NK-92 (cell line): ENCODE results near the gene NFKB1.
"Not testable (repeated sequence)": the region's sequence is repeated elsewhere in the genome, so short reads cannot be mapped to it uniquely, and the experiment has no call there.

Experiments
- DNase-seq: peaks from one replicate; lab custom pipeline; 2025; ENCODE audit not compliant: unreplicated experiment; lab: John Stamatoyannopoulos, UW

The NFKB1 gene

GRCh38 chr4:102560571-102561341 lies 59.6 kb downstream of the NFKB1 start:
- no peak for DNase-seq

DNA sequence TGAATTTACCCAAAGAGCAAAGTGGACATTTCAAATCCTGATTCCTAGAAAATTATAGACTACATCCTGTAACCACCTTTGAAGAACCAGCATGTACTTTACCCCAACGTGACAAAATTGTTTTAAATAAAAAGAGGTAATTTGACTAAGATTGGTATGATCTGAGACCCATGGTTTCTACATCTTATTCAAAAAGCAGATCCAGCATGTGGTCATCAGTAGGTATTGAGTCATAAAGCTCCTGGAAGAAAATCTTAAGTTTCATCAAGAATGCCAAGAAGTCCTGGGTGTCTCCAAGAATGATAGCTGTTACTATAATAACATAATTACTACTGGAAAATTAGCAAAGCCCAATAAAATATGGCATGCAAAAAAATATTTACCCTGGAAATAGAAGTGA lies 61.8 kb downstream of the NFKB1 start:
- DNase-seq = no peak

DNA sequence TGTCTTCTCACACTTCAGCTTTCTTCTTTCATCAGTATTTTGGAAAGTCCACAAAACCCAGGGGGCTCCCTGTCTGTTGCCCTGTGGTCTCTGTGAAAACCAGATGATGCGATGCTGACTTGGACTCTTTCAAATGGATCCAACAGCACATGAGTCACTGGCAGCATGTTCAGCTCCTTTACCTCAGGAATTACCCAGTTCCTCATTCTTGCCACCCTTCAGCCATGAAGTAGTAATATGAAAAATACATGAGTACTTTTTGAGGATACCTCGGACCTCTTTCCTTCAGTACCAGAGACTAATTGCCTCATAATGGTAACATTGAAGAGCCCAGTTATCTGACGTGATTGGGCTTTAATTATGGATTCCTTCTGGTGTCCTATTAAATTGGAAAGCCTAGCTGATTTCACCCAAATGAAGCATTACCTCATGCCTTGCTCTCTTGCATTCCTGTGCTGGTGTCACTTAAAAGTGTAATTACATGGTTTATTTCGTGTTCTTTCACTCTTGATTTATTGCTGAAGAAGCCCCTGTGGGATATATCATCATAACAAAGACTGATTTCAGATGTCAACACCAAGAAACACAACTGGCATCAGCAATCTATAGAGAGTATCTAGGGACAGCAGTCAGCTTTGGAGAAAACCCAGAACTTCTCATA lies 63.4 kb downstream of the NFKB1 start:
- no peak for DNase-seq

DNA sequence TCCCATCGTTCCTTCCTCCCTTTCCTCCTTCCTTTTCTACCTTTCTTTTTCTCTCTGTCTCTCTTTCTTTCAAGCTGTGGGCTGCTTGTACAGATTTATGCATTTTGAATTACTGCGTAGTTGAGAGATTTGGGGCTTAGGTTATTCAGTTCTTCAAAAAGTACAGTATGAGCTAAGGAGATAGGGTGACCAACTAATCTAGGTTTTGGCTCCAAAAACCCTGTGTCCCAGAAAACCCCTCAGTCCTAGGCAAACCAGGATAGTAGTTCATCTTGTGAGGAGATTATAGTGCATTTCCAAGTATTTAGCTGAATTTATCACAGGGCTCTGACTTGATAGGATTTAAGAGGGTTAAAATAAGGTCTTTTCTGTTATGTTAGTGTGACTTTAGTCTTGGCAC lies 64.5 kb downstream of the NFKB1 start:
- no peak for DNase-seq

- DNase-seq = no peak
Observed at GRCh38 chr4:102566426-102566825, 65.3 kb downstream of the NFKB1 start.

GRCh38 chr4:102567427-102567826 lies 66.3 kb downstream of the NFKB1 start:
- no peak for DNase-seq

DNA sequence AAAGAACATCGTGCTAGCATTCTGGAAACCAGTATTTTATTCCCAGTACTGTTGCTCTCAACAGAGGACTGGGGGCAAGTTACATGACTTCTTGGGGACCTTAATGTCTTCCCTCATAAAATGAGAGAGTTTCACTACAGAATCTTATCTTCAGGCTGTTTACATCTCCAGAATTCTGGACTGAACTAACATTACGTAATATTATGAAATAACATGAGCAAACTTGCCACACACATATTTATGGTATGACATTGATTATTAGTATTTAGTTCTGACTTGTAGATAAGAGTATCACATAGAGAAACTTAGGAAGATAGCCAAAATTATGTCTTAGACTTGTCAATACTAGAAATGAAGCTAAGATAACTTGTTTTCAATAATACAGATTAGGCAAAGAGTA lies 68.0 kb downstream of the NFKB1 start:
- no peak for DNase-seq

DNA sequence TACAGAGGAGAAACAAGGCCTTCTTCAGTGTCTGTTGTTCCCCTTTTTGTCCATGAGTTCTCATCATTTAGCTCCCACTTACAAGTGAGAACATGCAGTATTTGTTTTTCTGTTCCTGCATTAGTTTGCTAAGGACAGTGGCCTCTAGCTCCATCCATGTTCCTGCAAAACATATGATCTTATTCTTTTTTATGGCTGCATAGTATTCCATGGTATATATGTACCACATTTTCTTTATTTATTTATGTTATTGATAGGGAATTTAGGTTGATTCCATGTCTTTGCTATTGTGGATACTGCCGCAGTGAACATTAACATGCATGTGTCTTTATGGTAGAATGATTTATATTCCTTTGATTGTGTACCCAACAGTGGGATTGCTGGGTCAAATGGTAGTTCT lies 69.1 kb downstream of the NFKB1 start:
- not testable (repeated sequence) for DNase-seq

GRCh38 chr4:102572452-102572851 lies 71.3 kb downstream of the NFKB1 start:
- DNase-seq = no peak

GRCh38 chr4:102574317-102574716 lies 73.2 kb downstream of the NFKB1 start:
- no peak for DNase-seq

- DNase-seq = no peak
Observed at GRCh38 chr4:102575369-102576129, 74.4 kb downstream of the NFKB1 start.

GRCh38 chr4:102578270-102578669 lies 77.1 kb downstream of the NFKB1 start:
- no peak for DNase-seq

DNA sequence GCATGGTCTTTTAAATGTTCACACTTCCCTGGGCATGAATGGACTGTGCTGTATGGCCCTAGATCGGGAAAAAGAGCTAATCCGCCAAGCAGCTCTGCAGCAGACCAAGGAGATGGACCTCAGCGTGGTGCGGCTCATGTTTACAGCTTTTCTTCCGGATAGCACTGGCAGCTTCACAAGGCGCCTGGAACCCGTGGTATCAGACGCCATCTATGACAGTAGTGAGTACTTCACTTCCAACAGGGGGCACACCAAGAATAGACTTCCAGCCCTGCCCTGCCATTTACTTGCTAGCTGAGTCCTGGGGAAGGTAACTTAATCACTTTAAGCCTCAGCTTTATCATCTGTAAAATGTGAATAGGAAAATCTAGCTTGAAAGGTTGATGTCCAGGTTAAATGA lies 77.7 kb downstream of the NFKB1 start:
- no peak for DNase-seq

GRCh38 chr4:102579794-102580462 lies 78.8 kb downstream of the NFKB1 start:
- DNase-seq = no peak

DNA sequence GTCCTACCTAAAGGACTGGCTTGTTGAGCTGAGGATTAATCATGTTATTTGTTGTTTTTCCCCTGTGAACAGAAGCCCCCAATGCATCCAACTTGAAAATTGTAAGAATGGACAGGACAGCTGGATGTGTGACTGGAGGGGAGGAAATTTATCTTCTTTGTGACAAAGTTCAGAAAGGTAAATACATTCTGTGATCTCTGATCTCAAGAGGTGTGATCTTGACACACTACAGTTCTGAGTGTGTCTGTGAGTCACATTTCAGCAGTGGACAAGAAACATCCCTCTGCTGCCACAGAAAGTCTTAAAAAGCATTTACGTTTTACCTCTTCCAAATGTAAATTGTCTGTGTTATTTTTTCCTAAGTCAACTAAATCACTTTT lies 79.3 kb downstream of the NFKB1 start:
- DNase-seq = no peak

- no peak for DNase-seq
Observed at GRCh38 chr4:102584091-102584490, 82.9 kb downstream of the NFKB1 start.

DNA sequence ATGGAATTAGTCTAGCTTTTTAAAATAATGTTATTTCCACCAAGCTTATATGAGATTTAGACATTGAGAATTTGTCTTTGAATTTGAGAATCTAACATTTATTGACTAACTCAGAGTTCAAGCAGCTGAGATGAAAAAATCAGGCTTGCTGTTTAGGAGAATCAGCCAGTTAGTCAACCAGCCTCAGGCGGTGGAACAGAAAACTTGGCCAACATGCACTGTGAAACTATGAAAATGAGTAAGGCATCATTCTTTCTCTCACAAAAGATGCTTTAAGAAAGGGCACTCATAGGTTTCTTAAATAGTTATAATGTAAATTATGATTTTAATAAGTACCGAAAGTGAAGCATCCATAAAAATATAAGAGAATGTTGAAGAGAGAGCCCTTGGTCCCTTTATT lies 84.2 kb downstream of the NFKB1 start:
- DNase-seq = no peak

DNA sequence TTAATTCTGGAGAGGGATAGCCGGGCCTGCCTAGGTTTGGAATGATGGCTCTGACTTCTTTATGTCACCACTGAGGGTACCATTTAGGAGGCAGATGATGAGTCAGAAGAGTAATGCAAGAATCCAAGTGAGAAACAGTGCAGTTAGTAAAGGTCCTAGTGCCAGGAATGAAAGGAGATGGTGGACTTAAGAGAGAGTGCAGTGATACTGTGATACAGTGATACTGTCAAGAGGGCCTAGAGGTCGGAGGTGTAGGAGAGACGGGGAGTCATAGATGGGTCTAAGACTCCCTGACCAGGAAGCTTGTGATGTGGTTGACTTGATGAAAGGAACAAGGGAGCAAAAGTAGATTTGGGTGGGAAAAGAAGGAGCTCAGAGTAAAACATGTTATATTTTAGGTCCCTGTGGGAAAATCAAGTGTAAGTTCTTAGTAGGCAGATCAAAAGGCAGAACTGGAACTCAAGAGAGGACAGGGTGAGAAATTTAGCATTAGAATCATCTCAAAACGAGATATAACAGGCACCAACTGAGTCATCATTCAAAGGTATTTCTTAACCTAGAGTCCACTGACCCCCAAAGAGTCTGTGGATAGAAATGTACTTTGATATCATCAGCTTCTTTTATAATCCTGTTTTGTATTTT lies 85.0 kb downstream of the NFKB1 start:
- no peak for DNase-seq

DNA sequence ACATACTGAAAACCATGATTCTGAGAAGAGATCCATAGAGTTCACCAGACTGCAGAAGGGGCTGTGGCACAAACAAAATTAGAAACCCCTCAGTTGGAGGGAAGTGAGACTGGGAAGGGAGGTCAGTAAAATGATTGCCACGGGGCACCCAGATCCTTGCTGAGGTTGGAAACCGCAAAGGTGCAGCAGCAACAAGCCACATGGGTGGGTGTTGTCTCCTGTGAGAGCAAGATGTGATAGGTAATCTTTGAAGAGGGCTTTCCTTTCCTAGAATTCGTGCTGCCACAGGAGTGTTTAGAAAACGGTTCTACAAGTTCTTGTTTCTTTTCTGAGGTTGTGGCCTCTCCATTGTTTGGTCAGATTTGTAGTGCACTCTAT lies 85.5 kb downstream of the NFKB1 start:
- DNase-seq = no peak

DNA sequence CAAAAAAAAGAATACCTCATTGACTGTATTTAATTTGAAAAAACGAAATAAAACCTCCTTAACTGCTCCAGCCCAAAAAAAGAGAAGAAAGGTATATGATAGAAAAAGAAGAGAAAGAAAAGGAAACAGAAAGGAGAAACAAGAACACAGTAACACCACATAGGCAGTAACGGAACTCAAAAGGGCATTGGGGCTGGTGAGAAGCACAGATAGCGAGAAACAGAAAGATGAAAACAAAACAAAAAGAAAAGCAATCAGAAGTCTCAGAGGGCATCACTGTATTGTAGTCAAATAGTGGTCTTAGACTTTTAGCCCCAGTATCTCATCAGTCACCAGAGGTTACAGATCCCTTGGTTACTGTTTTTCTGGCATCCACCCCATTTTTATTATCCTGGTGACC lies 88.6 kb downstream of the NFKB1 start:
- no peak for DNase-seq

- DNase-seq = no peak
Observed at GRCh38 chr4:102592256-102592655, 91.1 kb downstream of the NFKB1 start.
